ENCODE results near the gene UNC45B.
"Not testable (repeated sequence)": the region's sequence is repeated elsewhere in the genome, so short reads cannot be mapped to it uniquely, and the experiment has no call there.

Gene UNC45B

DNA sequence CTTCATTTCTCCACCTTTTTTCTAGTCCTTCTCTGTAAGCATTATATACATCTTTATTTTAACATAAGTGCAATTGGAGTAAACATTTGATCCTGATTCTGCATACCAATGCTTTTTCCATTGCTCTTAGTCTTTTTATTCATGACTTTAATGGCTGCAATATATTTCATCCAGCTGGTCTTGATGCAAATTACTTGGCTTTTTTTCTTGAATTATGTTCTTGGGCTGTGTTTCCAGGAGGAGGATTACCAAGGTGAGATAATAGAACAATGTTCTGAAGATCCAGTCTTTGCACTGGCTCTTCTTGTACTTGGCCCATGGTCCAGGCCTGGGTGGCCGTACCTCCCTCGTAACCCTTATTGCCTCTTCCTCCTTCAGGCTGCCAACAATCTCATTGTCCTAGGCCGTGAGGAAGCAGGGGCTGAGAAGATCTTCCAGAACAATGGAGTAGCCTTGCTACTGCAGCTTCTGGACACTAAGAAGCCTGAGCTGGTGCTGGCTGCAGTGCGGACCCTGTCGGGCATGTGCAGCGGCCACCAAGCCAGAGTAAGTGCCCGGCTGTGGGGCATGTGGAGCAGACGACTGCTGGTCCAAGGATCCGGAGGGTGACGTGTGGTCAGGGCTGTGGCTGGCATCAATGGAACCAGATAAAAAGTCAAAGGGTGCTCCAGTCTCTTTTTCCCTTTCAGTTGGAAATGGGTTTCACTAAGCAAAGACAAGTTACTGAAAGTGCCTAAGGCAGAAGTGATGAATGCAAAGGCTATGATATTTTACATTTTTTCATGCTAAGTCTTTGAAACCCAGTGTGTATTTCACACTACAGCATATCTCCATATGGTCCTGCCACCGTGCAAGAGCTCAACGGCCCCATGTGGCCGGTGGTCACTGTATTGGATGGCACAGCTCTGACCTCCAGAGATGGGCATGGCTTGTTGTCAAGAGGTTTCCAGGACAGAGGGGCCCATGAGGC, 6.9 kb downstream of the UNC45B start:
- H3K4me3 ChIP-seq (ENCODE audit: low read length), result no peak overlapping the region
- no peak for TF ChIP-seq ZNF274 (IDR thresholded peaks at IDR 0.05; ENCODE audit: low read depth, low read length)

DNA sequence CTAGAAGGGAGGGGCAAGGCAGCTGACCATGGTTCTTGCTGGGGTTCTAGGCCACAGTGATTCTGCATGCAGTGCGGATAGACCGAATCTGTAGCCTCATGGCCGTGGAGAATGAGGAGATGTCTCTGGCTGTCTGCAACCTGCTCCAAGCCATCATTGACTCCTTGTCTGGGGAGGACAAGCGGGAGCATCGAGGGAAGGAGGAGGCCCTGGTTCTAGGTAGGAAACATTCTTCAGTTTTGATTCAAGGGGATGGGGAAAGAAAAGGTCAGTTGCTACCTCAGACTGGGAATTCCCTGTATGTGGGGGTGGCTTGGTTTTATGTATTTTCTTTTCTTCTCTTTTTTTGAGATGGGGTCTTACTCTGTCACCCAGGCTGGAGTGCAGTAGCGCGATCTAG, 7.6 kb downstream of the UNC45B start:
- no peak overlapping the region for H3K4me3 ChIP-seq (ENCODE audit: low read length)
- no peak for TF ChIP-seq ZNF274 (IDR thresholded peaks at IDR 0.05; ENCODE audit: low read depth, low read length)

DNA sequence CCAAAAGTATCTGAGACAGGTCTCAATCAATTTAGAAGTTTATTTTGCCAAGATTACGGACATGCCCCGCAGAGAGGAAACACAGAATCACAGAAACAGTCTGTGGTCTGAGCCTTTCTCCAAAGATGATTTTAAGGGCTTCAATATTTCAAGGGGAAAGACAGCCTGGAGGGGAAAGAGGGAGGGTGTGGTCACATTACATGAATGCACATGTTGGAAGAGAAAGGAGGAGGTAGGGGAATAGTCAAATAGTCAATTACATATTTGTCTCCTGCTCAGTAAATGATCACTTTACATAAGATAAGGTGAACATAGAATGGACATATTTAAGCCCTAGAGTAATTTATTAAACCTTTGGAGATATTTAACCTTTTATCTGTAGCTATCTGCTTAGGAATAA, 12.3 kb downstream of the UNC45B start:
- no peak for TF ChIP-seq ZNF274 (IDR thresholded peaks at IDR 0.05; ENCODE audit: low read depth, low read length)
- H3K4me3 ChIP-seq (ENCODE audit: low read length), result no peak overlapping the region

DNA sequence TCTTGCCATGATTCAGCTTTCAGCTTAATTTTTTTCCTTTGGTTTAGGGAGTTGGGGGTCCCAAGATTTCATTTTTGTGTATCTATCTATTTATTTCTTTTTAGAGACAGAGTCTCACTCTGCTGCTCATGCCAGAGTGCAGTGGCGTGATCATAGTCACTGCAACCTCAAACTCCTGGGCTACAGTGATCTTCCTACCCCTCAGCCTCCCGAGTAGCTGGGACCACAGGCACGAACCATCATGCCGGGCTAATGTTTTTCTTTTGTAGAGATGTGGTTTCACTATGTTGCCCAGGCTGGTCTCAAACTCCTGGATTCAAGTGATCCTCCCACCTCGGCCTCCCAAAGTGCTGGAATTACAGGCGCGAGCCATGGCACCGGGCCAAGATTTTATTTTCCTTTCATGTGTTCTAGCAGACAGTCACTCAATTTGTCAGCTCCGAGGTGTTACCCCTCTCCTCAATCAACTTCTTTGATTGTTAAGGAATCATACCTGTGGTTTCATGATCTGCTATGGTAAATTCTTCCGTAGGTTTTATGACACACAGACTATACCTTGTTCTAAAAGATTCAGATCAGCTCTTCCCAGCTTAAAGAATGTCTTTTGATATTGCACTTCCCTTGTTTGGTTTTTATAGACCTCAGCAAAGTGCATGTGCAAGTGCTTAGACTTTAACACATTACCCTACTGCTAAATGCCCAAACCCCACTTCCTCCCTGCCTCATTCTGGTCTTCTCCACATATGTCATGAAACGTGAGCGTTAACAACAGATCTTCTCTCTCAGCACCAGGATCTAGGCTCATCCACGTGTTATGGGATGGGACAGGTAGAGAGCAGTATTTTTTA, 13.0 kb downstream of the UNC45B start:
- no peak for TF ChIP-seq ZNF274 (IDR thresholded peaks at IDR 0.05; ENCODE audit: low read depth, low read length)
- H3K4me3 ChIP-seq (ENCODE audit: low read length), result no peak overlapping the region

DNA sequence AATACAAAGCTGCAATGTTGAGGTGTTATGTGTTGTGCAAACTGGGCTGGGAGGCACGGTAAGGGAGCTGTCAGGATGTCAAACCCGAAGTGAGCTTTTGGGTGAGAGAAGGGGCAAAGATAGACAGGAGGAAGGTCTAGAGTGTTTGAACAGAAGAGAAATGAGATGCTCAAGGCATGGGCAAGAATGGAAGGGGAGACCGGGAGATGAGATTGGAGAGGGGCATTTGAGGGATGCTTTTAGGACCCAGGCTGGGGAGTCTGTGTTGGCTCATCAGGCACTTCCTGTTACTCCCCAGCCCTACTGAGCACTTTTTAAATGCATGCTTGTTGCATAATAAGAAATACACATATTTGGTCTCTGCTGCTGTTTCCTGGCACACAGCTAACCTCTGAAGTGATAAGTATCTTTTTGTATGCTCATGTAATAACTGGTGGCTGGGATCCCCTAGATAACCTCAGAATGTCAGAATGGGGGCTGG, 13.7 kb downstream of the UNC45B start:
- H3K4me3 ChIP-seq (ENCODE audit: low read length), result no peak overlapping the region
- no peak for TF ChIP-seq ZNF274 (IDR thresholded peaks at IDR 0.05; ENCODE audit: low read depth, low read length)

DNA sequence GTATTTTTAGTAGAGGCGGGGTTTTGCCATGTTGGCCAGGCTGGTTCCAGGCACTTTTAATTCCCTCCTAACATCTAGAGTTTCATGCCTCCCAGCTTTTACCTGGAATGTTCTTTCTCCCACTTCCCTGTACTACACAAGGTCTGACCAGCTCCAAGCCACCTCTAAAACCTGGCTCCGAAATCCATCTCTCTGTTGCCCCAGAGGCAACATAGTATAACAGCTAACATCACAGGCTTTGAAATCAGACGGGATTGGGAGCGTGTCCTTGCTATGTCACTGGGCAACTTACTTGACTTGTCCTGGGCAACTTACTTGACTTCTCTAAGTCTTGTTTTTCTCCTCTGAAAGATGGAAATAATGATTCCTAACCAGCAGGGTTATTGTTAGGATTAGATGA, 15.1 kb downstream of the UNC45B start:
- no peak for TF ChIP-seq ZNF274 (IDR thresholded peaks at IDR 0.05; ENCODE audit: low read depth, low read length)
- no peak overlapping the region for H3K4me3 ChIP-seq (ENCODE audit: low read length)

DNA sequence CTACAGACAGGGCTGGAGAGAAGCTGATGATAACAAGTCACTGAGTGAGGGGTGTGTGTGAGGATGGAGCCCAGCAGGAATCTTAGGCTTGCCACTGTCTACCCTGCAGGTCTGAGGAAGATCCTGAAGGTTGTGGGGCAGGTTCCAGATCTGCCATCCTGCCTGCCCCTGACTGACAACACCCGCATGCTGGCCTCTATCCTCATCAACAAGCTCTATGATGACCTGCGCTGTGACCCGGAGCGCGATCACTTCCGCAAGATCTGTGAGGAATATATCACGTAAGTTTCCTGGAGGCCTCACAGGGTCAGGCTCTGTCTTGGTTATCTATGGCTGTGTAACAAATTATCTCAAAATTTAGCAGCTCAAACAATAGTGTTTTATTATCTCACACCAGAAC, 16.3 kb downstream of the UNC45B start:
- H3K4me3 ChIP-seq (ENCODE audit: low read length), result no peak overlapping the region
- TF ChIP-seq ZNF274 (IDR thresholded peaks at IDR 0.05; ENCODE audit: low read depth, low read length), result no peak

DNA sequence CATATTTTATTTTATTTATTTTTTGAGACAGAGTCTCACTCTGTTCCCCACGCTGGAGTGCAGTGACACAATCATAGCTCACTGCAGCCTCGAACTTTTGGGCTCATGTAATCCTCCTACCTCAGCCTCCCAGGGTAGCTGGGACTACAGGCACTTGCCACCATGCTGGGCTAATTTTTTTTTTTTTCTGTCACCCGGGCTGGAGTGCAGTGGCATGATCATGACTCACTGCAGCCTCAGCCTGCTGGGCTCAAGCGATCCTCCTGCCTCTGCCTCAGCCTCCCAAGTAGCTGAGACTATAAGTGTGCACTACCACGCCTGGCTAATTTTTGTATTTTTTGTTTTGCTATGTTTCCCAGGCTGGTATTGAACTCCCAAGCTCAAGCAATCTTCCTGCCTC, 17.1 kb downstream of the UNC45B start:
- H3K4me3 ChIP-seq (ENCODE audit: low read length), result no peak overlapping the region
- no peak for TF ChIP-seq ZNF274 (IDR thresholded peaks at IDR 0.05; ENCODE audit: low read depth, low read length)

DNA sequence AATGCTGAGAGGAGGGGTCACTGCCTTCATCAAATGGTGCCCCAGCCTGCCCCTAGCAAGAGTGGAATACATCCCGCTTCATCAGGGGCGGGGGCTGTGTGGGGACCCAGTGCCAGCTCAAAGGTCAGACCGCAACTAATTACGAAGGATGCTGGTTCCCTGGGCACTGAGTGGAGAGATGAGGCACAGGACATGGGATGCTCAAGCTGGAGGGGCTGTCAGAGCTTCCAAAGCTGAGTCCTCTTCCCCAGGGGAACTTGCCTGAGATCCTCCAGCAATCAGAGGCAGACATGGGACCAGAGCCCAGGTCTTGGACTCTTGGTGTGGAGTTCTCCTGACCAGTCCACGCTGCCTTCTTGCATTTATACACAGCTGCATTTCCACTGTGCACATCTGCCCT, 18.9 kb downstream of the UNC45B start:
- H3K4me3 ChIP-seq (ENCODE audit: low read length), result no peak overlapping the region

DNA sequence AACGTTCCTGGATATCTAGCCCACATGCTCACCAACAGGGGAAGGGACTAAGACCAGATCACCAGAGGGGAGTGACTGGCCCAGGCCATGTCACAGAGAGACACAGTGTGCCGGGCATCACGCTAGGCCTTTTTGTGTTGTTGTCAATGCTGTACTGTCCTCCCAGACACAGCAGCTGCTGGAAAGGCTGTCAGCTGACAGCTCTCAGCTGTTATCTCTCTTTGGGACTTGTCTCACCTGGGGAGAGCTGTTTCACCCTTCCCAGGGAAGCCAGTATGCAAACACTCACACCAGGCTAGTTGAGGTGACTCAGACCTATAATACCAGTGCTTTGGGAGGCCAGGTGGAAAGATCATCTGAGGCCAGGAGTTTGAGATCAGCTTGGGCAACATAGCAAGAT, 19.4 kb downstream of the UNC45B start:
- no peak for TF ChIP-seq ZNF274 (IDR thresholded peaks at IDR 0.05; ENCODE audit: low read depth, low read length)

More for the DNA sequence above, 18.9 kb downstream of the UNC45B start:
- TF ChIP-seq ZNF274 (IDR thresholded peaks at IDR 0.05; ENCODE audit: low read depth, low read length), result no peak

DNA sequence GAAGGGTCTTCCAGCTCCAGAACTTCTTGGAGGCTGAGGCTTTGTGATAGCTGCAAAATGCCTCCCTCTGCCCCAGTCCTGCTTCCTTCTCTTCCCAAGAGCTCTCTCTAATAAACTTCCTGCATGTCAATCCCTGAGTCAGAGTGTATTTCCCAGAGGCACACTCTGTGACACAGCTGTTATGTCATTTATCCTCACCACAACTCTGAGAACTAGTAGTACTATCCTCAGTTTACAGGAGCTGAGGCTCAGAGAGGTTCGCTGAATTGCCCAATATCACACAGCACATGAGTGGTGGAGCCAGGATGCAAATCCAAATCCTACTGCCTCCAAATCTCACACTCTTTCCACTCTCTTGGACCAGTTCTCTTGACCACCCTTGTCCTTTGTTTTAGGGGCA, 20.0 kb downstream of the UNC45B start:
- TF ChIP-seq ZNF274 (IDR thresholded peaks at IDR 0.05; ENCODE audit: low read depth, low read length), result no peak
- H3K4me3 ChIP-seq (ENCODE audit: low read length), result no peak overlapping the region

More for the DNA sequence above, 19.4 kb downstream of the UNC45B start:
- H3K4me3 ChIP-seq (ENCODE audit: low read length), result no peak overlapping the region

DNA sequence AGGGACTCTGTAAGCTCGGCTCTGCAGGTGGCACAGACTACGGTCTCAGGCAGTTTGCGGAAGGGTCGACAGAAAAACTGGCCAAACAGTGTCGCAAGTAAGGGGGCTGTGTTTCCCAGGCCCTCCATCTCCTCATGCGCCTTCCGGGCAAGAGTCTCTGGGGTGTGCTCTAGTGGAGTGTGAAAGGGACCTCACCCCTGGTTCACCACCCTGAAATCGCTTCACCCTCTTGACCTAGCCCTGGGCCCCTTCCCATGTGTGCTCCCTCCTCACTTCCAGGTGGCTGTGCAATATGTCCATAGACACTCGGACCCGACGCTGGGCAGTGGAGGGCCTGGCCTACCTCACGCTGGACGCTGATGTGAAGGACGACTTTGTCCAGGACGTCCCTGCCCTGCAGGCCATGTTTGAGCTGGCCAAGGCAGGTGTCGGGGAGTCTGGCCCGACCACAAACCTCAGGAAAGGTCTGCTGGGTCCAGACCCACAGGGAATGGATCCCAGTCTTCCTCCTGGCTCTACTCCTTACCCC, 22.3 kb downstream of the UNC45B start:
- no peak for TF ChIP-seq ZNF274 (IDR thresholded peaks at IDR 0.05; ENCODE audit: low read depth, low read length)
- H3K4me3 ChIP-seq (ENCODE audit: low read length), result no peak overlapping the region

DNA sequence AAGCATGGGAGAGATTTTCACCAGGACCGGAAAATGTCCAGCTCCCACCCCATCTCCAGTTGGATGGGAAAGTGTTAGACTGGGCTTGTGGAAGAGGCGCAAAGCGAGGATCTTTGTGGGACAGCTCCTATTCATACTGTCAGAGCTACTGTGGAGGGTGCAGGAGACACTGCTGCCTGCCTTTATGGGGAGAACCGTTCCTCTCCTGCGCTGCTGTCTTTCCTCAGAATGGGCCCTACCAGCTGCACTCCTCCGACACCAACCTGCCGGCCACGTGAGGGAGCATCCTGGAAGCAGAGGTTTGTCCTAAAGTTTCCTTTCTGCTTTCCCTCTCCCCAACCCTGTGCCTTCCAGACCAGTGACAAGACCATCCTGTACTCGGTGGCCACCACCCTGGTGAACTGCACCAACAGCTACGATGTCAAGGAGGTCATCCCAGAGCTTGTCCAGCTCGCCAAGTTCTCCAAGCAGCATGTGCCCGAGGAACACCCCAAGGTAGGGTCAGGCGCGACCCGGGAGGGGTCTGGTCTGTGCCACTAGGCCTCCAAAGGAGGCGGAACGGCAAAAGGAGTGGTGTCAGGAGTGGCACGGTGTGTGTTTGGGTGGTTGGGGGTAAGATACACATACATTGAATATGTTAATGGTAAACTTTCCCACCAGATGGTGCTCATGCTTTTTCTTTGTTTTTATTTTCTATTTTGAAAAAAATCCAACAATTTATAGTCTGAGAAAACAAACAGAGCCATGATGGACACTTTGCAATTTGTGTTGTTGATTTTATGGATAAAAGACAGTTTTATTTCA, 23.6 kb downstream of the UNC45B start:
- H3K4me3 ChIP-seq (ENCODE audit: low read length), result no peak overlapping the region

DNA sequence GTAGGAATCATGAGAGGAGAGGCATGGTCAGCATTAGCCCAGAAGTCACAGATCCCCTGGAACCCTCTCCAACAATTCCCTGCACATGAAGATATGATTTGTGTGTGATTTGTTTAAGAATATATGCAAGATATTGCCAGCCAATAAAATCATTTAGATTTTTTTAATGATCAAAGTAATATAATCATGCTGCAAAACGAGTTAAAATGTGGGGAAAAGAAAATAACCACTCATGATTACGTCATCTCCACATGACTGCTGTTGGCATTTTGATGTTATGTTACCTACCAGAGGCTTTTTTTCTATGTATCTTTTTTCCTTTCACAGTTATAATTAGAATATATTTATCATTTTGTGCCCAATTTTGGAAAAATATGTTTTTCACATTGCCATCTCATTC, 24.2 kb downstream of the UNC45B start:
- TF ChIP-seq ZNF274 (IDR thresholded peaks at IDR 0.05; ENCODE audit: low read depth, low read length), result no peak
- no peak overlapping the region for H3K4me3 ChIP-seq (ENCODE audit: low read length)

More for the DNA sequence above, 23.6 kb downstream of the UNC45B start:
- TF ChIP-seq ZNF274 (IDR thresholded peaks at IDR 0.05; ENCODE audit: low read depth, low read length), result no peak

DNA sequence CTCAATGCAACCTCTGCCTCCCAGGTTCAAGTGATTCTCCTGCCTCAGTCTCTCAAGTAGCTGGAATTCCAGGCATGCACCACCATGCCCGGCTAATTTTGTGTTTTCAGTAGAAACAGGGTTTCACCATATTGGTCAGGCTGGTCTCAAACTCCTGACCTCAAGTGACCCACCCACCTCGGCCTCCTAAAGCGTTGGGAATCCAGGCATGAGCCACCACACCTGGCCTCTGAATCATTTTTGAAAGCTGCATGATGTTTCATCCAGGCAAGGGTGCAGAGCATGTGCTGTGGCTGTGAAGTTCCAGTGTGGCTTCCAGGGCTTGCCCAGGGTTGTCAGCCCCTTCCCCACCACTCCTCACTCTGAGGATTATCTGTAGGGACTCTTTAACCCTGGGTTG, 24.7 kb downstream of the UNC45B start:
- H3K4me3 ChIP-seq (ENCODE audit: low read length), result not testable (repeated sequence)
